CD4-positive, alpha-beta T cell treated with Interferon gamma for 1 hour (primary cell): ENCODE data around the gene BBIP1.
"Not testable (repeated sequence)": the region's sequence is repeated elsewhere in the genome, so short reads cannot be mapped to it uniquely, and the experiment has no call there.

Source experiments
- DNase-seq: peaks from one replicate; pipeline ENCODE4 v3.0.0-alpha.2; 2020

The BBIP1 gene

GRCh38 chr10:110919971-110920881, 1.2 kb upstream of the BBIP1 start:
- peak; percentile 5 for DNase-seq

DNA sequence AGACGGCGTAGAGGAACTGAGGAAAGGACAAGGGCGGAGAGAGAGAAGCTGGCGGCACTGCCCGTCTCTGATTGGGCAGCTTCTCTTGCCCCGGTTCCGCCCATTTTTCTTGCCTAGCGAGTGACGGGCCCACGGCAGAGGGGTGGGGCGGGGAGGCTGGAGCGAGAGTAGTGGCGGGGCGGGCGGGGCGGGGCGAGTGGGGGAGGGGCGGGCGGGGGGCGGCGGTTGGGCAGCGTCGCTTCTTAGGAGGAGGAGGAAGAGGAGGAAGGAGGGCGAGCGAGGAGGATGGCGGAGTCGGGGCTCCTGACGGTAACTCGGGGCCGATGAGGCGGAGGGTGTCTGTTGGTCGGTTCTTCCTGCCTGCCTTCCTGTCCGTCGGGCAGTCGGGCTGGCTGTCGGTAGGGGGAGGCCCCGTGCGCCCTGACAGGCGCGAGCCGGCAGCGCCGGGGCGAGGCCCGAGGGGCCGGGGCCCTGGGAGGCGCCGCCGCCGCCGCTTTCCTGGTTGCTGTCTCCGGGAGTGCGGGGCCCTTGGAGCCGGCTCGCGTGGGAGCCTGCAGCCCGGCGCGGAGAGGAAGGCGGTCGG, 460 bp upstream of the BBIP1 start, which contains the start of gene SHOC2:
Gene SHOC2 (plus strand): TSS at position 256 of the 583 bp plus-strand sequence. CDS start 44,755 bp downstream, outside the sequence.
- peak; percentile 100 for DNase-seq

- peak; percentile 89 for DNase-seq
These were observed 724 bp downstream of the BBIP1 start for GRCh38 chr10:110918269-110918642.

GRCh38 chr10:110916554-110917346, 2.2 kb downstream of the BBIP1 start:
- no peak for DNase-seq

DNA sequence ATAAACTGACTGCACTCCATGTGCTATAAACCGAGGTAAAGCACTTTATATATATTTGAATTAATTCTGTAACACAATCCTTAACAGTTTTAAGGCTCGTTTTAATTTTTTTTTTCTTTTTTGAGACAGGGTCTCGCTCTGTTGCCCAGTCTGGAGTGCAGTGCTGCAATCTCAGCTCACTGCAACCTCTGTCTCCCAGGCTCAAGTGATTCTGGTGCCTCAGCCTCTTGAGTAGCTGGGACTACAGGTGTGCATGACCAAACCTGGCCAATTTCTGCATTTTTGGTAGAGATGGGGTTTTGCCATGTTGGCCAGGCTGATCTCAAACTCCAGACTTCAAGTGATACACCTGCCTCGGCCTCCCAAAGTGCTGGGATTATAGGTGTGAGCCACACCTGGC, 3.4 kb downstream of the BBIP1 start:
- not testable (repeated sequence) for DNase-seq

DNA sequence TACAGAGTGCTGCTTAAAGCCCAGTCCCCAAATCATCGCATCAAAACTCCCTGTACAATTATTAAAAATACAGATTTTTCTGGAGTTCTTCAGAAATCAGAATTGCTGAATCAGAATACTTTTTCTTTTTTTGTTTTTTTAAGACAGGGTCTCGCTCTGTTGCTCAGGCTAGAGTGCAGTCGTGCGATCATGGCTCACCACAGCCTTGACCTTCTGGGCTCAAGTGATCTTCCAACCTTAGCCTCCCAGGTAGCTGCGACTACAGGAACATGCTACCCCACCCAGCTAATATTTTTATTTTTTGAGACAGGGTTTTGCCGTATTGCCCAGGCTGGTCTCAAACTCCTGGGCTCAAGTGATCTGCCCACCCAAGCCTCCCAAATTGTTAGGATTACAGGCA, 3.9 kb downstream of the BBIP1 start:
- DNase-seq = no peak

DNA sequence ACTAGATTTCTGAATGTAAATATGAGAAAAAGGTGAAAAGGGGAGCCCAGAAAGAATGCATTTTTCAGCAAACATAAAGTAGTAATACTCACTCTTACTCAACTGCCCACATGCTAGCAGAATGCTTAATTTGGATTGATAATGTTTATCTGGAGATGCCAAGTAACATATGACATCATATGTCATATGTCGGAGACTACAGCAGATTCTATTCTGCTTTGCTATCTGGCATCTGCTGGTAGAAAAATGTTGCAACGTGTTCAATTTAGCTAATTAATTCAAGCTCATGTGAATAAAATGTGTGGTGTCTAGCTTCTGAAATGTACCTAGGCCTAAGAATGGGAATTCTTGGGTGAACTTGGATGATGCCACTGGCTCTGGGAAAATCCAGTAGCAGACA, 4.5 kb downstream of the BBIP1 start:
- DNase-seq = no peak

DNA sequence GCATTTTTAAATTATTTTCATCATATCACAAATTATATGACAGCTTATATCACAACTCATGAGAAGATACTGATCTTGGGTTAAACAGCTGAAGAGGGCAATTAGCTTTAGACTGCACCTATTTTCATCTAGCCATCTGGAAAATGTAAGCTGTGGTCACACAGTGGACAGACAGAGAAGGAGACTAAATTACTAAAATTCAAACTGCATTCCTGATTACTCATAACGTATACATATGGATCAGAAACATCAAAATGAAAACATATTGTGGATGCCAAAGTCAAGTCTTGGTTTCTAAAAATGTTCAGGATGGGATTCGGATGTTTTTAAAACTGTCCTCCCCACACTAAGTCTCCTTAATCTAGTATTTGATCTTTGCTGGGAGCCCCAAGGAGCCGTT, 6.6 kb downstream of the BBIP1 start:
- DNase-seq = no peak

GRCh38 chr10:110910138-110910537, 8.8 kb downstream of the BBIP1 start:
- DNase-seq = no peak

- no peak for DNase-seq
These were observed 15.4 kb downstream of the BBIP1 start for GRCh38 chr10:110903280-110904278.

DNA sequence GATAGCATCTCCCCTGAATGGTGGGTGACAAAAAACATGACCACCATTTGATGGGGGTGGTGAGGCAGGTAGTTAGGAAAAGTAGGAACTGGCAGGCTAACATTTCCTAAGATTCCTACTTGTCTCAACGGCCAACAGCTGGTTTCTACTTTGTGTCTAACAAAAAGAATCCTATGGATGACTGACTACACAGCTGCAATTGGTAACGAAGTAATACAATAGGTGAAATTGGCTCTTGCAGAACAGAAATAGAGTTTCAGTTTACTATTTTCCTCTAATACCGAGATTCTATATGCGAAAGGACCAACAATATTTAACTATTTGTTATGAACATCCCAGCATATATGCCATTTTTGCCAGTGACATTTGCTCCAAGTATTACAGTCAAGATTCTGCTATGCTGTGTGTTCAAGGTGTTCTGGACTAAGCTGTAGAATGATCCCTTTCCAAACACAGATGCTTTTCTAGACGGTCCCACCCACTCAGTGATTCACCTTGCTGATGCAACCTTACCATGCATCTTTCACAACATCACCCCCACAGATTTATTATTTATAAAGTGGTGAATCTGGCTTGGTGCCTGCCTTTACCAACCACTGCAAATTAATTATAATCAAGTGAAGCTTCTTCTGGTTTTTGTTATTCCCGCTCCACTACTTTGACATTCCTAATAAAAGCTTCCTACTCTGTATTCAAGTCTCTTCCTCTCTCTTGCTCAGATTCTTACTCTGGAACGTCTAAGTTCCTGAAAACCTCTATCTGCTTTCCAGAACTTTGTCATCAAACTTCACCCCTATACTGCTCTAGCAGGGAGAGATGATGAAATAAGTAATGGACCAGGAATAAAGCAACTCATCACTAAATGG, 16.8 kb downstream of the BBIP1 start:
- DNase-seq = no peak

GRCh38 chr10:110900983-110901382, 18.0 kb downstream of the BBIP1 start:
- DNase-seq = no peak

GRCh38 chr10:110898391-110898790, 20.6 kb downstream of the BBIP1 start:
- DNase-seq = no peak

DNA sequence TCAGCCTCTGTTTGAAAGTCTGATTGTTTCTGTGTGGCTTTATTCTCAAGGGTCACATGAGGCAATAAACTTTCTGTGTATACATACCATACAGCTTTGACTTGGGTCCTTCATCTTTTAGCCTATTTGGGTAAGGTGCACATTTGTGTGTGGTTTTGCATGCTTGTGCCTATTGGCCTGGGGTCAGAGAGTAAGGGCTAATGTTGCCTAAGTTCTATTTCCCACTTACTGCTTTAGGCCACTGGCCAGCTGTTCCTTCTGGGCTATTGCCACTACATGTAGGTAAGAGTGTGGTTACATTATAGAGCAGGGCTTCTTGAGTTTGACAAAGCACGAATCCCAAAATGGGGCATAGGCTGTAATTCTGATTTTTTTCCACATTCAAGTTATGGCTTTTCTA, 21.8 kb downstream of the BBIP1 start:
- DNase-seq = no peak

GRCh38 chr10:110893559-110894179, 25.3 kb downstream of the BBIP1 start:
- DNase-seq = no peak

DNA sequence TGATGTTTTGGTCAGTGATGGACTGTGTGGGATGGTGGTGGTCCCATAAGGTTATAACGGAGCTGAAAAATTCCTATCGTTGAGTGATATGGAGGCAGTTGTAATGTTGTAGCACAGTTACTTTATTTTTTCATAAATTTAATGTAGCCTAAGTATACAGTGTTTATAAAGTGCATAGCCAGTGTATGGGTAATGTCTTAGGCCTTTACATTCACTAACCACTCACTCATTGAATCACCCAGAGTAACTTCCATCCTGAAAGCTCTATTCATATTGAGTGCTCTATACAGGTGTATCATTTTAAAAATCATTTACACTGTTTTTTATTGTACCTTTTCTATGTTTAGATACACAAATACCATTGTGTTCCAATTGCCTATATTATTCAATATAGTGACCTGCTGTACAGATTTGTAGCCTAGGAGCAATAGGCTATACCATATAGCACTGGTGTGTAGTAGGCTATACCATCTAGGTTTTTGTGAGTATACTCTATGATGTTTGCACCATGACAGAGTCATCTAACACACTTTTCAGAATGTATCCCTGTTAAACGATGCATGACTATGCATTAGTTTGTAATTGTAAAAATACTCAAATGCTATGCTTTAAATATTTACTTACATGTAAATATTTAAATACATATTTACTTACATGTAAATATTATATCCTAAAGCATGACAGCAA, 26.2 kb downstream of the BBIP1 start:
- DNase-seq = no peak

- DNase-seq = no peak
These were observed 31.4 kb downstream of the BBIP1 start for GRCh38 chr10:110887560-110887959.

DNA sequence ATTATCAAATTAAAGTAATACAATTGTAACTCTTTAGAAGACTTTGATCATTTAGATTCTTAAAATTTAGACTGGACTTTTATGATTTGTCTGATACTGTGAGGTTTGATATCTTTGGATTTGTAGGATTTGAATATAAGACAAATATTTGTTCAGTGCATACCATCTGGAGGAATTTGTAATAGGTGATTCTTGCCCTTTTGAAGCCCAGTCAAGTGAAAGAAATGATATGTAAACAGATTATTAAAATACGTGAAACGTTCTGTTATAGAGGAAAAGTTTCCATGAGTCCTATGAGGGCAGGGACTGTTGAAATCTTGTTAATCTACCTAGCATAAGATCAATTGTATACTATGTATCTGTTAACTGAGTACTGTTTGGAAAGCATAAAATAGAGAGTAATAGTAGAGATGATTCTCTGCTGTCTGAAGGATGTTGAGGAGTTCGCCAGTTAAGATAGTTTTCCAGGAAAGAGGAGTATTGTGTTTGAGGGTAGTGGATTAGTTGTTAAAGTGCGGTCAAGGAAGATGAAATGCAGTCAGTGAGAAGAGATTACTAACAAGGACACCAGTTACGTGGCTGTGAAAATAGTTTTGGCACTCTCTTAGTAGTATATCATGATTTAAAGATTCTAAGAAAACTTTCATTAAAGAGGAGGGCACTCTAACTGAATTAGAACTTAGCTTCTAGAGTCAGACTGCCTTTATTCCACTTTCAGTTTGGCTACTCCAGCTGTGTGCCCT, 32.9 kb downstream of the BBIP1 start:
- DNase-seq = no peak

GRCh38 chr10:110883924-110884323, 35.1 kb downstream of the BBIP1 start:
- no peak for DNase-seq
